ENCODE measurements around the gene RASSF7.

DNA sequence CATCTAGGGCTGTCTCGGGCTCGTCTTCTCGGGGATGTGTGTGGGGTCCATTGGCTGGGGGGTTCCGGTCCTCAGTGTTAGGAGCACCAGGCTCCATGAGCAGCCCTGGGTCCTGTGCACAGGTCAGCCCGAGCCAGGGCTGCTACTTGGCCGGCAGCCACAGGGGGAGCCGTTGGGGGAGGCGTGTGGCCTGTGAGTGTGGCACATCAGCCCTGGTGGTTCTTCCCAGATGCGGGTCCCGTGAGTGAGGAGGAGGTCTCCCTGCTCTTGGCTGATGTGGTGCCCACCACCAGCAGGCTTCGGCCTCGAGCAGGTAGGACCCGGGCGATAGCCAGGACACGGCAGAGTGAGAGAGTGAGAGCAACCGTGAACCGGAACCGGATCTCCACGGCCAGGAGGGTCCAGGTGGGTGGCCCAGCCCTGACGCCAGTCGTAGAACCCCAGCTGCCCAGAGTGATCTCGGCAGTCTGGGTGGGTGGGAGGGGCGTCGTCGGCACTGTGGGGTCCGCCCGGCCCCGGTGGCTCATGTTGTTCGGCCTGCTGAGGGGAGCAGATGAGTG lies 36.5 kb downstream of the RASSF7 start:
- TF ChIP-seq TSHZ1 (tag by site-specific recombination; IDR thresholded peaks at IDR 0.05; ENCODE audit: borderline replicate concordance), result no peak
- TF ChIP-seq CTCF (tag by site-specific recombination; IDR thresholded peaks at IDR 0.05), result no peak
- TF ChIP-seq YY1 (tag by site-specific recombination; IDR thresholded peaks at IDR 0.05), result no peak
- TF ChIP-seq PATZ1 (tag by site-specific recombination; IDR thresholded peaks at IDR 0.05), result no peak
- TF ChIP-seq, protein P1, sequence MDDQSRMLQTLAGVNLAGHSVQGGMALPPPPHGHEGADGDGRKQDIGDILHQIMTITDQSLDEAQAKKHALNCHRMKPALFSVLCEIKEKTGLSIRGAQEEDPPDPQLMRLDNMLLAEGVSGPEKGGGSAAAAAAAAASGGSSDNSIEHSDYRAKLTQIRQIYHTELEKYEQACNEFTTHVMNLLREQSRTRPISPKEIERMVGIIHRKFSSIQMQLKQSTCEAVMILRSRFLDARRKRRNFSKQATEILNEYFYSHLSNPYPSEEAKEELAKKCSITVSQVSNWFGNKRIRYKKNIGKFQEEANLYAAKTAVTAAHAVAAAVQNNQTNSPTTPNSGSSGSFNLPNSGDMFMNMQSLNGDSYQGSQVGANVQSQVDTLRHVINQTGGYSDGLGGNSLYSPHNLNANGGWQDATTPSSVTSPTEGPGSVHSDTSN (CRISPR knock-in tag; IDR thresholded peaks at IDR 0.05), result no peak
- TF ChIP-seq, protein P2, sequence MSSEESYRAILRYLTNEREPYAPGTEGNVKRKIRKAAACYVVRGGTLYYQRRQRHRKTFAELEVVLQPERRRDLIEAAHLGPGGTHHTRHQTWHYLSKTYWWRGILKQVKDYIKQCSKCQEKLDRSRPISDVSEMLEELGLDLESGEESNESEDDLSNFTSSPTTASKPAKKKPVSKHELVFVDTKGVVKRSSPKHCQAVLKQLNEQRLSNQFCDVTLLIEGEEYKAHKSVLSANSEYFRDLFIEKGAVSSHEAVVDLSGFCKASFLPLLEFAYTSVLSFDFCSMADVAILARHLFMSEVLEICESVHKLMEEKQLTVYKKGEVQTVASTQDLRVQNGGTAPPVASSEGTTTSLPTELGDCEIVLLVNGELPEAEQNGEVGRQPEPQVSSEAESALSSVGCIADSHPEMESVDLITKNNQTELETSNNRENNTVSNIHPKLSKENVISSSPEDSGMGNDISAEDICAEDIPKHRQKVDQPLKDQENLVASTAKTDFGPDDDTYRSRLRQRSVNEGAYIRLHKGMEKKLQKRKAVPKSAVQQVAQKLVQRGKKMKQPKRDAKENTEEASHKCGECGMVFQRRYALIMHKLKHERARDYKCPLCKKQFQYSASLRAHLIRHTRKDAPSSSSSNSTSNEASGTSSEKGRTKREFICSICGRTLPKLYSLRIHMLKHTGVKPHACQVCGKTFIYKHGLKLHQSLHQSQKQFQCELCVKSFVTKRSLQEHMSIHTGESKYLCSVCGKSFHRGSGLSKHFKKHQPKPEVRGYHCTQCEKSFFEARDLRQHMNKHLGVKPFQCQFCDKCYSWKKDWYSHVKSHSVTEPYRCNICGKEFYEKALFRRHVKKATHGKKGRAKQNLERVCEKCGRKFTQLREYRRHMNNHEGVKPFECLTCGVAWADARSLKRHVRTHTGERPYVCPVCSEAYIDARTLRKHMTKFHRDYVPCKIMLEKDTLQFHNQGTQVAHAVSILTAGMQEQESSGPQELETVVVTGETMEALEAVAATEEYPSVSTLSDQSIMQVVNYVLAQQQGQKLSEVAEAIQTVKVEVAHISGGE (tag by site-specific recombination; conservative IDR thresholded peaks at IDR 0.05; ENCODE audit: low read depth), result no peak
- no peak for TF ChIP-seq ZNF830 (tag by site-specific recombination; IDR thresholded peaks at IDR 0.05; ENCODE audit: low read depth)
- no peak for TF ChIP-seq ZNF274 (IDR thresholded peaks at IDR 0.05; ENCODE audit: low read length)
- no peak for TF ChIP-seq ZNF274 (tag by site-specific recombination; IDR thresholded peaks at IDR 0.05; ENCODE audit: borderline replicate concordance)
- no peak for TF ChIP-seq ZNF114 (tag by site-specific recombination; IDR thresholded peaks at IDR 0.05)
- no peak for TF ChIP-seq ZNF510 (tag by site-specific recombination; IDR thresholded peaks at IDR 0.05; ENCODE audit: insufficient replicate concordance)
- no peak for TF ChIP-seq ZNF660 (tag by site-specific recombination; IDR thresholded peaks at IDR 0.05)
- TF ChIP-seq WT1 (tag by site-specific recombination; IDR thresholded peaks at IDR 0.05), result no peak
- TF ChIP-seq ZBTB6 (tag by site-specific recombination; IDR thresholded peaks at IDR 0.05), result no peak

All from HEK293 (cell line).